Hepatocyte (in vitro differentiated cells): Measurements from ENCODE around the gene LSAMP.

Source experiments
- CTCF ChIP-seq: fragments of 200-600 bp; sonication (generic); IDR thresholded peaks from 2 replicates; pipeline ENCODE4 v1.5.1; 2016; ENCODE audit warnings: antibody characterized with exemption, mild to moderate bottlenecking; ENCODE audit not compliant: poor library complexity
- EZH2phosphoT487 ChIP-seq: fragments of 200-600 bp; sonication (generic); IDR thresholded peaks from one replicate; pipeline ENCODE4 v1.6.1; 2018; ENCODE audit warnings: antibody characterized with exemption, mild to moderate bottlenecking, low read depth, moderate library complexity; ENCODE audit not compliant: unreplicated experiment, severe bottlenecking

- no peak for TF ChIP-seq CTCF
- no peak for TF ChIP-seq EZH2phosphoT487
These were observed 445.0 kb downstream of the LSAMP start for GRCh38 chr3:116000311-116000710.
